Type B pancreatic cell (in vitro differentiated cells): ENCODE data around the gene TSPO2. TPM values are rescaled to one million over a fixed set of nuclear protein-coding genes. Genes with fewer than 3 reads are reported as not detected.
A peak's percentile ranks its signal among the peaks of the same experiment; 100 is the strongest.

Source experiments
- DNase-seq: peaks from one replicate; pipeline ENCODE4 v3.0.0; 2021; ENCODE audit warnings: mixed read lengths; ENCODE audit not compliant: unreplicated experiment; ENCODE audit errors: extremely low spot score
- H3K27ac Mint-ChIP-seq: 2 replicates; pipeline ENCODE4 v1.8.0; 2021; ENCODE audit warnings: mild to moderate bottlenecking, mixed read lengths
- H3K27me3 Mint-ChIP-seq: 2 replicates; pipeline ENCODE4 v1.8.0; 2021; ENCODE audit warnings: mixed read lengths
- H3K36me3 Mint-ChIP-seq: 2 replicates; pipeline ENCODE4 v1.8.0; 2021; ENCODE audit warnings: mixed read lengths
- H3K4me1 Mint-ChIP-seq: one replicate; pipeline ENCODE4 v1.8.0; 2021; ENCODE audit warnings: mixed read lengths; ENCODE audit not compliant: unreplicated experiment
- H3K4me3 Mint-ChIP-seq: 2 replicates; pipeline ENCODE4 v1.8.0; 2021; ENCODE audit warnings: mild to moderate bottlenecking, mixed read lengths
- H3K9me3 Mint-ChIP-seq: 2 replicates; pipeline ENCODE4 v1.8.0; 2021; ENCODE audit warnings: mixed read lengths
- total RNA-seq: library from RNA; stranded (reverse); gene quantifications from 2 replicates; pipeline ENCODE4 v1.2.1, GENCODE V29; 2021; ENCODE audit warnings: low replicate concordance
- TF ChIP-seq, protein P1 (sequence below): fragments of 200-600 bp; sonication (generic); conservative IDR thresholded peaks from 2 replicates; pipeline ENCODE4 v1.5.0; 2021; ENCODE audit warnings: antibody characterized with exemption, mild to moderate bottlenecking

The TSPO2 gene
- total RNA-seq, 1 donor from 2014 or later = not detected

DNA sequence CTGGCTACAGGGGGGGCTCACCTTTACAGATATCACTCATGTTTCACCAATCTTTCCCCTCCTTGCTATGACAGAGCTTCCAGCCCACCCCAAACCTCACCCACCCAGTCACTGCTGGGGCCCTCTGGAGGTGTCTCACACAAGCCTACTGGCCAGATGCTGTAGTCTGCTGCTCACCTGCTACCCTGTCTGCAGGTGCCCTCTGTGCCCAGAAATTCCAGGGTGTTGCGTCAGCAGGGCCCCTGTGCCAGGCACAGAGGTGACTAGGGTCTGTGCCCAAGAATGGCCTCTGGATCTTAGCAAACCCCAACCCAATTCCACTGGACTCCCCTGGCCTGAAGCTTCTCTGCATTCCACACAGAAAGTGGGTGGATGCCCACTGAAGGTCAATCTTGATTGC lies 24.6 kb upstream of the TSPO2 start:
- Mint-ChIP-seq H3K4me1 (peaks cover 21% of the 10 kb centered on the region), H3K36me3 (peaks cover 17% of the 10 kb centered on the region), H3K9me3 (no peaks in the 10 kb centered on the region), H3K4me3 (no peak overlapping the region), H3K27ac (no peak overlapping the region), H3K27me3 (no peaks in the 10 kb centered on the region)
- no peak for DNase-seq
- TF ChIP-seq, protein P1, sequence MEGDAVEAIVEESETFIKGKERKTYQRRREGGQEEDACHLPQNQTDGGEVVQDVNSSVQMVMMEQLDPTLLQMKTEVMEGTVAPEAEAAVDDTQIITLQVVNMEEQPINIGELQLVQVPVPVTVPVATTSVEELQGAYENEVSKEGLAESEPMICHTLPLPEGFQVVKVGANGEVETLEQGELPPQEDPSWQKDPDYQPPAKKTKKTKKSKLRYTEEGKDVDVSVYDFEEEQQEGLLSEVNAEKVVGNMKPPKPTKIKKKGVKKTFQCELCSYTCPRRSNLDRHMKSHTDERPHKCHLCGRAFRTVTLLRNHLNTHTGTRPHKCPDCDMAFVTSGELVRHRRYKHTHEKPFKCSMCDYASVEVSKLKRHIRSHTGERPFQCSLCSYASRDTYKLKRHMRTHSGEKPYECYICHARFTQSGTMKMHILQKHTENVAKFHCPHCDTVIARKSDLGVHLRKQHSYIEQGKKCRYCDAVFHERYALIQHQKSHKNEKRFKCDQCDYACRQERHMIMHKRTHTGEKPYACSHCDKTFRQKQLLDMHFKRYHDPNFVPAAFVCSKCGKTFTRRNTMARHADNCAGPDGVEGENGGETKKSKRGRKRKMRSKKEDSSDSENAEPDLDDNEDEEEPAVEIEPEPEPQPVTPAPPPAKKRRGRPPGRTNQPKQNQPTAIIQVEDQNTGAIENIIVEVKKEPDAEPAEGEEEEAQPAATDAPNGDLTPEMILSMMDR = no peak

DNA sequence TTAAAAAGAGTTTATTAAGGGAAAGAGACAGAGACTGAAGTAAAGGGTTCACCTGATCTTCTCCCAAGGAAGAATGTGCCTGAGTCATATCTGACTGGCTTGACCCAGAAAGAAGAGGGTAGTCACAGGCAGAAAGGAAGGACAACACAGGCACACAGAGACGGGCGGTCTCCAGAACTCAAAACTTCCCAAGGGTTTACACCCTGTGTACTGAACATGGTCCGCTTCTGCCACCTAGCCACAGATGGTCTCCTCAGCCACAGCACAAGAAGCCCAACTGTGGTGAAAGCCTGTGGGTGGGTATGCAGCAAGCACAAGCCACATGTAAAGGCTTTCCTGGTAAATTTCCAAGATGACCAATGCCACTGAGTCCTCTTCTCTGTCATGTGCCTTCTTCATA lies 20.4 kb upstream of the TSPO2 start:
- Mint-ChIP-seq H3K36me3 (peaks cover 22% of the 10 kb centered on the region), H3K27ac (peak overlapping the region; percentile 73), H3K4me3 (no peak overlapping the region), H3K27me3 (no peaks in the 10 kb centered on the region), H3K9me3 (no peaks in the 10 kb centered on the region), H3K4me1 (peaks cover 35% of the 10 kb centered on the region)
- no peak for DNase-seq
- TF ChIP-seq, protein P1 = no peak

DNA sequence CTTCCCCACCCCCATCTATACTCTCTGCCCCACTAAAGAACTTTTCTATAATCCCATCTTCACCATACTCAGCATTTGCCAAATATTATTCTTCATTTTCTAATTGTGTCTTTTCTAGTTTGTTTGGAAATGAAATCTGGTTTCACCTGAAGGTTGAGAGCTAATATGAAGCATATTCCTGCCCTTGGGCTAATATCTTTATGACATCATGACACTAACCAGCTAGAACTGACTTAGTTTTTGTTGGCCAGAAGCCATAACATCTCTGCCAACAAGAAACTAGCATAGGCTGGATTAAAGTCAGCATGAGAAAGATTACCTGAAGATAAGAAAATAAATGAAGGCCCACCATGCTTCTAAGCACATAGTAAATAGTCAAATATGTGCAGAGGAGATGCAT lies 20.0 kb upstream of the TSPO2 start:
- no peaks in the 10 kb centered on the region for H3K9me3 Mint-ChIP-seq
- DNase-seq = no peak
- no peaks in the 10 kb centered on the region for H3K27me3 Mint-ChIP-seq
- TF ChIP-seq, protein P1 = no peak
- peak overlapping the region; percentile 73 for H3K27ac Mint-ChIP-seq
- H3K4me1 Mint-ChIP-seq = peaks cover 30% of the 10 kb centered on the region
- peaks cover 22% of the 10 kb centered on the region for H3K36me3 Mint-ChIP-seq
- peak overlapping the region; percentile 16 for H3K4me3 Mint-ChIP-seq

DNA sequence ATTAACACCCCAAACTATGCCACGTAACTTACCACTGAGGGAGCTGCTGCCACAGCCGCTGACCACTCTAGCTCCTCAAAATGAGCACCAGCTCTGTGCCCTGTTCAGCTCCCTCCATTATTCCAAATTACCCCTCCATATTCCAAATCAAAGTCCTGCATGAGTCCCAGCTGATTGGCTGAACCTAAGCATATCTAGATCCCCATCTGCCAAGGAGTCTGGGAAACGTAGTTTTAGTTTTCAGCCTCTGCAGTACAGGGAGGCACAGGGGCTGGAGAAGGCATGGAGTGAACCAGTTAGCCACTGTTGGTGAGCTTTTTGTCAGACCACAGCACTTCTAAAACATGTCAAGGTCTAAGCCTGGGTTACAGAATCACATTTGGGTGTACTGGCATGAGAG lies 19.2 kb upstream of the TSPO2 start:
- Mint-ChIP-seq H3K4me3 (no peak overlapping the region), H3K27me3 (no peaks in the 10 kb centered on the region), H3K4me1 (peaks cover 34% of the 10 kb centered on the region), H3K36me3 (peaks cover 21% of the 10 kb centered on the region), H3K27ac (no peak overlapping the region), H3K9me3 (no peaks in the 10 kb centered on the region)
- DNase-seq = no peak
- TF ChIP-seq, protein P1 = no peak

DNA sequence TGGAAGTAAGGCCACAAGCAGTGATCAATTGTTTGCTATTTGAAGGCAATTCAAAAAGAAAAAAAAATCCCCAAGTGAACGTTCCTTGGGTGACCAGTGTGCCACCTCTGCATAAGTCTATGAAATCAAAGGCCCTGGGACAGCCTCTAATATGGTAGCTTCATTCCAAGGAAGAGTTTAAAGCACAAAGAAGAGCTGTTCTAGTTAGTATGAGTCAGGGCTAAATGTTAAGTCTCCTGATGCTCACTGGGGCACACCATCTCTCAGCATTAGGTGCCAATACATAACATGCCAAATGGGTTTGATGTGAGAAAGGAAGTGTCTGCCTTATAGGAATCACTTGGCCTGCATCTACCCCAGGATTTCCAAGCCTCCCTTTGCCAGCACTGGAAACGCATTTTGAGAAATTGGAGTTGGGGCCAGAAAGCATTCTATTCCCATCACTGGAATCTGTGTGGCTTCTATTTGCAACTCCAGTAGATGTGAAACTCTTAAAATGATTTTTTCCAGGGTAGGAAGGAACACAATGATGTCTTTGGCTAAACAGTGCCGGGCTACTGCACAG lies 16.2 kb upstream of the TSPO2 start:
- TF ChIP-seq, protein P1 = no peak

DNA sequence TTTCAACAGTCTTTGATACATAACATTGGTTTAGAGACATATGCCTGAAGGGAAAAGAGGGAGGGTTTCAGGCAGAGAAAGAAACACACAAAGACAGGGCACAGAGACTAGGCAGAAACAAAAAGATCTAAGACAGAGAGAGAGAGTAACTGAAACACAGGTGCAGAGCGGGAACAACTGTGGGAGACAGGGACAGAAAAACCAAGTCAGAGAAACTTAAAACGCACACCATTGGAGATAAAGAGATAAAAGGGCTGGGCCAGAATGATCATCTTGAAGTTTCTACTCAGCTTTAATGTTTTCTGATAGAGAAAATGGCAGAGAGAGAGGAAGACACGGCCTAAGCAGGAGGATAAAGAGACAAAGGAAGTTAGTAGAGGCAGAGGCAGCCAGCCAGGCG lies 15.0 kb upstream of the TSPO2 start:
- Mint-ChIP-seq H3K4me3 (peak overlapping the region; percentile 87), H3K4me1 (peaks cover 39% of the 10 kb centered on the region)
- DNase-seq = no peak

More for the DNA sequence above, 16.2 kb upstream of the TSPO2 start:
- no peaks in the 10 kb centered on the region for H3K27me3 Mint-ChIP-seq
- H3K4me1 Mint-ChIP-seq = peaks cover 44% of the 10 kb centered on the region
- peaks cover 8% of the 10 kb centered on the region for H3K36me3 Mint-ChIP-seq
- no peak for DNase-seq
- peak overlapping the region; percentile 38 for H3K27ac Mint-ChIP-seq
- no peaks in the 10 kb centered on the region for H3K9me3 Mint-ChIP-seq
- H3K4me3 Mint-ChIP-seq = peak overlapping the region; percentile 82

More for the DNA sequence above, 15.0 kb upstream of the TSPO2 start:
- Mint-ChIP-seq H3K27ac (peak overlapping the region; percentile 62), H3K27me3 (no peaks in the 10 kb centered on the region), H3K9me3 (no peaks in the 10 kb centered on the region), H3K36me3 (peaks cover 8% of the 10 kb centered on the region)
- TF ChIP-seq, protein P1 = no peak
